Measurements from ENCODE around the gene GATA3.

Gene GATA3

GRCh38 chr10:8122611-8123369, 68.3 kb downstream of the GATA3 start:
- H2BK5ac ChIP-seq (ENCODE audit: low read depth, low read length, poor library complexity, severe bottlenecking): no peak overlapping the region
- H2AFZ ChIP-seq (ENCODE audit: low read depth, low read length): no peak overlapping the region
- no peak overlapping the region for H3K27ac ChIP-seq (ENCODE audit: low read length, poor library complexity, severe bottlenecking)
- no peak for DNase-seq
- H3K36me3 ChIP-seq (ENCODE audit: control insufficient read depth in 1 of 2, insufficient read depth in 2 of 2, low read depth in 1 of 2, low read length in 2 of 2): no peaks in the 10 kb centered on the region
- H3K23ac ChIP-seq (ENCODE audit: low read length in 2 of 2): no peak overlapping the region
- WGBS: 82% methylated on average over 7 of the region's 7 CpGs
- no peak overlapping the region for H2AK5ac ChIP-seq (ENCODE audit: low read length, severe bottlenecking)
- H3K4ac ChIP-seq (ENCODE audit: low read depth in 1 of 2, low read length in 2 of 2): no peak overlapping the region
- H3K79me1 ChIP-seq (replicated peaks; ENCODE audit: low read length, poor library complexity, severe bottlenecking): no peaks in the 10 kb centered on the region
- H3K4me2 ChIP-seq (ENCODE audit: low read length, poor library complexity, severe bottlenecking): no peak overlapping the region
- H3K27me3 ChIP-seq (ENCODE audit: control insufficient read depth in 1 of 2, insufficient read depth in 1 of 2, low read length in 2 of 2): no peaks in the 10 kb centered on the region
- H3K4me1 ChIP-seq (ENCODE audit: control insufficient read depth, insufficient read depth, low read depth, low read length): no peaks in the 10 kb centered on the region
- peaks cover 4% of the 10 kb centered on the region for H3K9me3 ChIP-seq (ENCODE audit: control insufficient read depth, low read length)
- no peak overlapping the region for H2BK120ac ChIP-seq (ENCODE audit: low read depth, low read length)
- no peak overlapping the region for H4K8ac ChIP-seq (ENCODE audit: low read length)
- no peak overlapping the region for H3K4me3 ChIP-seq (ENCODE audit: insufficient read depth in 1 of 2, low read depth in 1 of 2, low read length in 2 of 2)
- H3K18ac ChIP-seq (ENCODE audit: low read depth in 1 of 2, low read length in 2 of 2): no peak overlapping the region
- no peak overlapping the region for H2BK12ac ChIP-seq (ENCODE audit: low read length in 2 of 2)
- no peak overlapping the region for H4K91ac ChIP-seq (ENCODE audit: low read length)
- no peak overlapping the region for H3K14ac ChIP-seq (ENCODE audit: low read length in 2 of 2)
- no peak overlapping the region for H3K9ac ChIP-seq (ENCODE audit: low read length)
- H2BK15ac ChIP-seq (ENCODE audit: low read depth, poor library complexity, severe bottlenecking): no peak overlapping the region

- Histone ChIP-seq H2BK12ac (ENCODE audit: low read length in 2 of 2) (no peak overlapping the region), H3K79me1 (replicated peaks; ENCODE audit: low read length, poor library complexity, severe bottlenecking) (no peaks in the 10 kb centered on the region), H3K27me3 (ENCODE audit: control insufficient read depth in 1 of 2, insufficient read depth in 1 of 2, low read length in 2 of 2) (no peaks in the 10 kb centered on the region), H3K9me3 (ENCODE audit: control insufficient read depth, low read length) (peaks cover 4% of the 10 kb centered on the region), H2AK5ac (ENCODE audit: low read length, severe bottlenecking) (no peak overlapping the region), H3K36me3 (ENCODE audit: control insufficient read depth in 1 of 2, insufficient read depth in 2 of 2, low read depth in 1 of 2, low read length in 2 of 2) (no peaks in the 10 kb centered on the region), H3K4me3 (ENCODE audit: insufficient read depth in 1 of 2, low read depth in 1 of 2, low read length in 2 of 2) (no peak overlapping the region), H3K4ac (ENCODE audit: low read depth in 1 of 2, low read length in 2 of 2) (no peak overlapping the region), H4K8ac (ENCODE audit: low read length) (no peak overlapping the region), H3K18ac (ENCODE audit: low read depth in 1 of 2, low read length in 2 of 2) (no peak overlapping the region), H2BK120ac (ENCODE audit: low read depth, low read length) (no peak overlapping the region), H2AFZ (ENCODE audit: low read depth, low read length) (no peak overlapping the region), H2BK15ac (ENCODE audit: low read depth, poor library complexity, severe bottlenecking) (no peak overlapping the region), H3K14ac (ENCODE audit: low read length in 2 of 2) (no peak overlapping the region), H3K4me1 (ENCODE audit: control insufficient read depth, insufficient read depth, low read depth, low read length) (no peaks in the 10 kb centered on the region), H3K9ac (ENCODE audit: low read length) (no peak overlapping the region), H2BK5ac (ENCODE audit: low read depth, low read length, poor library complexity, severe bottlenecking) (no peak overlapping the region), H4K91ac (ENCODE audit: low read length) (no peak overlapping the region), H3K23ac (ENCODE audit: low read length in 2 of 2) (no peak overlapping the region), H3K27ac (ENCODE audit: low read length, poor library complexity, severe bottlenecking) (no peak overlapping the region), H3K4me2 (ENCODE audit: low read length, poor library complexity, severe bottlenecking) (no peak overlapping the region)
- no CpG with 5 or more reads among the region's 2 CpGs for WGBS
- no peak for DNase-seq
Observed at GRCh38 chr10:8124436-8124835, 69.9 kb downstream of the GATA3 start.

Data from mesenchymal stem cell (in vitro differentiated cells and primary cell).